Neural cell (in vitro differentiated cells): ENCODE data around the gene RABGEF1. TPM values are rescaled to one million over a fixed set of nuclear protein-coding genes. Genes with fewer than 3 reads are reported as not detected.
A peak's percentile ranks its signal among the peaks of the same experiment; 100 is the strongest.
"Not testable (repeated sequence)": the region's sequence is repeated elsewhere in the genome, so short reads cannot be mapped to it uniquely, and the experiment has no call there.

Experiments
- H2AFZ ChIP-seq: fragments of 200-600, 300-800 bp; sonication (generic), shearing (Covaris generic); 2 replicates; pipeline ENCODE4 v1.6.0; 2014; ENCODE audit warnings: low read depth, mild to moderate bottlenecking, antibody characterized with exemption, low read length, moderate library complexity
- H3F3A ChIP-seq: fragments of 200-600 bp; shearing (Covaris generic); 2 replicates; pipeline ENCODE4 v1.6.1; 2016; ENCODE audit warnings: mild to moderate bottlenecking, moderate library complexity, mixed read lengths, antibody characterized with exemption, low read length; ENCODE audit not compliant: insufficient read depth, poor library complexity, severe bottlenecking
- H3K27ac ChIP-seq: fragments of 200-600, 300-800 bp; sonication (generic), shearing (Covaris generic); 2 replicates; pipeline ENCODE4 v1.5.1; 2014; ENCODE audit warnings: mild to moderate bottlenecking, low read length, moderate library complexity
- H3K27me3 ChIP-seq: fragments of 300-800, 200-600 bp; sonication (generic), shearing (Covaris generic); 2 replicates; pipeline ENCODE4 v1.6.0; 2014; ENCODE audit warnings: mild to moderate bottlenecking, low read depth, low read length, moderate library complexity; ENCODE audit not compliant: insufficient read depth
- H3K36me3 ChIP-seq: fragments of 300-800, 200-600 bp; sonication (generic), shearing (Covaris generic); 2 replicates; pipeline ENCODE4 v1.5.1; 2014; ENCODE audit warnings: mild to moderate bottlenecking, antibody characterized with exemption, low read length, moderate library complexity; ENCODE audit not compliant: insufficient read depth
- H3K4me2 ChIP-seq: fragments of 300-800, 200-600 bp; sonication (generic), shearing (Covaris generic); 2 replicates; pipeline ENCODE4 v1.6.0; 2014; ENCODE audit warnings: mild to moderate bottlenecking, low read length
- H3K4me3 ChIP-seq: fragments of 300-800, 200-600 bp; sonication (generic), shearing (Covaris generic); 2 replicates; pipeline ENCODE4 v1.5.1; 2014; ENCODE audit warnings: mild to moderate bottlenecking, low read length, moderate library complexity
- H3K79me2 ChIP-seq: fragments of 200-600 bp; shearing (Covaris generic); replicated peaks from 2 replicates; pipeline ENCODE4 v1.6.0; 2014; ENCODE audit warnings: mild to moderate bottlenecking, low read length, moderate library complexity; ENCODE audit not compliant: insufficient read depth
- H3K9ac ChIP-seq: fragments of 300-800, 200-600 bp; sonication (generic), shearing (Covaris generic); 2 replicates; pipeline ENCODE4 v1.6.1; 2016; ENCODE audit warnings: mild to moderate bottlenecking, low read length, mixed read lengths
- H3K9me2 ChIP-seq: fragments of 200-600 bp; shearing (Covaris generic); 2 replicates; pipeline ENCODE4 v1.6.1; 2016; ENCODE audit warnings: mild to moderate bottlenecking, low read length, mixed read lengths; ENCODE audit not compliant: insufficient read depth
- H3K9me3 ChIP-seq: fragments of 200-600, 300-800 bp; sonication (generic), shearing (Covaris generic); 2 replicates; pipeline ENCODE4 v1.6.1; 2016; ENCODE audit warnings: mild to moderate bottlenecking, mixed run types, low read length, moderate library complexity, mixed read lengths
- H4K20me1 ChIP-seq: fragments of 200-600 bp; shearing (Covaris generic); 2 replicates; pipeline ENCODE4 v1.6.1; 2016; ENCODE audit warnings: mild to moderate bottlenecking, mixed run types; ENCODE audit not compliant: insufficient read depth
- EP300 ChIP-seq: fragments of 450-650 bp; conservative IDR thresholded peaks from 2 replicates; pipeline ENCODE4 v1.6.1; 2014; ENCODE audit warnings: antibody characterized with exemption, mild to moderate bottlenecking, moderate library complexity; ENCODE audit not compliant: poor library complexity, severe bottlenecking
- EZH2 ChIP-seq: fragments of 200-600, 300-800 bp; shearing (Covaris generic), sonication (generic); IDR thresholded peaks from 2 replicates; pipeline ENCODE4 v1.6.1; 2014; ENCODE audit warnings: antibody characterized with exemption, low read length, borderline replicate concordance, mild to moderate bottlenecking; ENCODE audit not compliant: insufficient read depth, poor library complexity, severe bottlenecking
- MXI1 ChIP-seq: fragments of 450-650 bp; conservative IDR thresholded peaks from 2 replicates; pipeline ENCODE4 v1.6.1; 2014; ENCODE audit warnings: antibody characterized with exemption, mild to moderate bottlenecking; ENCODE audit not compliant: poor library complexity, severe bottlenecking
- POLR2AphosphoS5 ChIP-seq: IDR thresholded peaks from 2 replicates; pipeline ENCODE4 v1.6.1; 2012
- RAD21 ChIP-seq: fragments of 450-650 bp; conservative IDR thresholded peaks from 2 replicates; pipeline ENCODE4 v1.6.1; 2014; ENCODE audit warnings: antibody characterized with exemption, mild to moderate bottlenecking, moderate library complexity
- SMC3 ChIP-seq: fragments of 450-650 bp; conservative IDR thresholded peaks from 2 replicates; pipeline ENCODE4 v1.6.1; 2014; ENCODE audit warnings: antibody characterized with exemption, mild to moderate bottlenecking, moderate library complexity; ENCODE audit not compliant: poor library complexity
- TAF1 ChIP-seq: IDR thresholded peaks from 2 replicates; pipeline ENCODE4 v1.6.1; 2012; ENCODE audit warnings: low read depth
- polyA plus RNA-seq: library from polyadenylated mRNA; depleted of rRNA; stranded (reverse); fragments of >200 nt; gene quantifications from 2 replicates; pipeline ENCODE4 v1.2.3, GENCODE V29; 2014
- TF ChIP-seq, protein P1 (sequence below): fragments of 450-650 bp; IDR thresholded peaks from 2 replicates; pipeline ENCODE4 v1.5.1; 2014; ENCODE audit warnings: antibody characterized with exemption, mild to moderate bottlenecking, moderate library complexity; ENCODE audit not compliant: poor library complexity, severe bottlenecking
- TF ChIP-seq, protein P2 (sequence below): IDR thresholded peaks from 2 replicates; pipeline ENCODE4 v1.6.1; 2012; ENCODE audit warnings: borderline replicate concordance

RABGEF1 gene
- polyA plus RNA-seq, 1 donor from 2014 or later = 34.8 TPM

DNA sequence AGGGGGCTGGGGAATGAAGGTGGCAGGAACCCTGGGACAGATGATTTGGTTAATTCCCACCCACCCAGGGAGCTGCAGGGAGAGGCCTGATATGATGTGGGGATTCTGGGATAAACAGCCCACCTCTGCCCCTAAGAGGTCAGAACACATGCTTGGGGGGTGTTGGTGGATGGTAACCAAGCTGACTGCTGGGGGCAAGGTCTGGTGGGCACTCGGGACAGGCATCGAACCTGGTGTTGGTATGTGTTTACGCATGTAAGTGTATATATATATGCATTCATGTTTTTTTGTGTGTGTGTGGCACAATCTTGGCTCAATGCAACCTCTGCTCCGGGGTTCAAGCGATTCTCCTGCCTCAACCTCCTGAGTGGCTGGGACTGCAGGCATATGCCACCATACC lies 99.8 kb downstream of the RABGEF1 start:
- Histone ChIP-seq H4K20me1 (no peaks in the 10 kb centered on the region), H3K4me2 (no peak overlapping the region), H3F3A (no peaks in the 10 kb centered on the region), H2AFZ (no peak overlapping the region), H3K27ac (no peak overlapping the region), H3K79me2 (no peaks in the 10 kb centered on the region), H3K9ac (no peak overlapping the region), H3K4me3 (no peak overlapping the region), H3K9me3 (no peaks in the 10 kb centered on the region), H3K36me3 (no peaks in the 10 kb centered on the region), H3K9me2 (no peaks in the 10 kb centered on the region), H3K27me3 (no peaks in the 10 kb centered on the region)
- TF ChIP-seq, protein P1, sequence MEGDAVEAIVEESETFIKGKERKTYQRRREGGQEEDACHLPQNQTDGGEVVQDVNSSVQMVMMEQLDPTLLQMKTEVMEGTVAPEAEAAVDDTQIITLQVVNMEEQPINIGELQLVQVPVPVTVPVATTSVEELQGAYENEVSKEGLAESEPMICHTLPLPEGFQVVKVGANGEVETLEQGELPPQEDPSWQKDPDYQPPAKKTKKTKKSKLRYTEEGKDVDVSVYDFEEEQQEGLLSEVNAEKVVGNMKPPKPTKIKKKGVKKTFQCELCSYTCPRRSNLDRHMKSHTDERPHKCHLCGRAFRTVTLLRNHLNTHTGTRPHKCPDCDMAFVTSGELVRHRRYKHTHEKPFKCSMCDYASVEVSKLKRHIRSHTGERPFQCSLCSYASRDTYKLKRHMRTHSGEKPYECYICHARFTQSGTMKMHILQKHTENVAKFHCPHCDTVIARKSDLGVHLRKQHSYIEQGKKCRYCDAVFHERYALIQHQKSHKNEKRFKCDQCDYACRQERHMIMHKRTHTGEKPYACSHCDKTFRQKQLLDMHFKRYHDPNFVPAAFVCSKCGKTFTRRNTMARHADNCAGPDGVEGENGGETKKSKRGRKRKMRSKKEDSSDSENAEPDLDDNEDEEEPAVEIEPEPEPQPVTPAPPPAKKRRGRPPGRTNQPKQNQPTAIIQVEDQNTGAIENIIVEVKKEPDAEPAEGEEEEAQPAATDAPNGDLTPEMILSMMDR = no peak
- TF ChIP-seq EP300 (no peak), SMC3 (no peak), EZH2 (no peak), POLR2AphosphoS5 (no peak), RAD21 (no peak), MXI1 (no peak), TAF1 (no peak)
- TF ChIP-seq, protein P2, sequence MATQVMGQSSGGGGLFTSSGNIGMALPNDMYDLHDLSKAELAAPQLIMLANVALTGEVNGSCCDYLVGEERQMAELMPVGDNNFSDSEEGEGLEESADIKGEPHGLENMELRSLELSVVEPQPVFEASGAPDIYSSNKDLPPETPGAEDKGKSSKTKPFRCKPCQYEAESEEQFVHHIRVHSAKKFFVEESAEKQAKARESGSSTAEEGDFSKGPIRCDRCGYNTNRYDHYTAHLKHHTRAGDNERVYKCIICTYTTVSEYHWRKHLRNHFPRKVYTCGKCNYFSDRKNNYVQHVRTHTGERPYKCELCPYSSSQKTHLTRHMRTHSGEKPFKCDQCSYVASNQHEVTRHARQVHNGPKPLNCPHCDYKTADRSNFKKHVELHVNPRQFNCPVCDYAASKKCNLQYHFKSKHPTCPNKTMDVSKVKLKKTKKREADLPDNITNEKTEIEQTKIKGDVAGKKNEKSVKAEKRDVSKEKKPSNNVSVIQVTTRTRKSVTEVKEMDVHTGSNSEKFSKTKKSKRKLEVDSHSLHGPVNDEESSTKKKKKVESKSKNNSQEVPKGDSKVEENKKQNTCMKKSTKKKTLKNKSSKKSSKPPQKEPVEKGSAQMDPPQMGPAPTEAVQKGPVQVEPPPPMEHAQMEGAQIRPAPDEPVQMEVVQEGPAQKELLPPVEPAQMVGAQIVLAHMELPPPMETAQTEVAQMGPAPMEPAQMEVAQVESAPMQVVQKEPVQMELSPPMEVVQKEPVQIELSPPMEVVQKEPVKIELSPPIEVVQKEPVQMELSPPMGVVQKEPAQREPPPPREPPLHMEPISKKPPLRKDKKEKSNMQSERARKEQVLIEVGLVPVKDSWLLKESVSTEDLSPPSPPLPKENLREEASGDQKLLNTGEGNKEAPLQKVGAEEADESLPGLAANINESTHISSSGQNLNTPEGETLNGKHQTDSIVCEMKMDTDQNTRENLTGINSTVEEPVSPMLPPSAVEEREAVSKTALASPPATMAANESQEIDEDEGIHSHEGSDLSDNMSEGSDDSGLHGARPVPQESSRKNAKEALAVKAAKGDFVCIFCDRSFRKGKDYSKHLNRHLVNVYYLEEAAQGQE = no peak

DNA sequence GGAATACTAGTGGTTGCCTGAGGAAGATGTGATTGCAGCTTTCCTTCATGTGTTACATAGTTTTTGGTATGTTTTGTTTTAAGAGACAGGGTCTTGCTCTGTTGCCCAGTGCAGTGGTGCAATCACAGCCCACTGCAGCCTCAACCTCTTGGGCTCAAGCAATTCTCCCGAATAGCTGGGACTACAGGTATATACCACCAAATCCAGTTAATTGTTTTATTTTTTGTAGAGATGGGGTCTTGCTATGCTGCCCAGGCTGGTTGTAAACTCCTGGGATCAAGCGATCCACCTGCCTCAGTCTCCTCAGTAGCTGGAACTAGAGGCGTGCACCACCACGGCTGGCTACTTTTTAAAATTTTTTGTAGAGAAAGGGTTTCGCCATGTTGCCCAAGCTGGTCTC lies 101.4 kb downstream of the RABGEF1 start:
- H3K9me2 ChIP-seq = no peaks in the 10 kb centered on the region
- H3K79me2 ChIP-seq = no peaks in the 10 kb centered on the region
- TF ChIP-seq SMC3 = no peak
- no peak for TF ChIP-seq EP300
- no peak for TF ChIP-seq MXI1
- TF ChIP-seq, protein P2 = no peak
- TF ChIP-seq TAF1 = no peak
- TF ChIP-seq RAD21 = no peak
- TF ChIP-seq, protein P1 = no peak
- no peak for TF ChIP-seq EZH2
- no peak overlapping the region for H3K9ac ChIP-seq
- H3K36me3 ChIP-seq = no peaks in the 10 kb centered on the region
- no peaks in the 10 kb centered on the region for H3K27me3 ChIP-seq
- H3K27ac ChIP-seq = no peak overlapping the region
- no peak overlapping the region for H2AFZ ChIP-seq
- H4K20me1 ChIP-seq = no peaks in the 10 kb centered on the region
- H3F3A ChIP-seq = no peaks in the 10 kb centered on the region
- H3K4me3 ChIP-seq = no peak overlapping the region
- H3K9me3 ChIP-seq = no peaks in the 10 kb centered on the region
- H3K4me2 ChIP-seq = no peak overlapping the region

DNA sequence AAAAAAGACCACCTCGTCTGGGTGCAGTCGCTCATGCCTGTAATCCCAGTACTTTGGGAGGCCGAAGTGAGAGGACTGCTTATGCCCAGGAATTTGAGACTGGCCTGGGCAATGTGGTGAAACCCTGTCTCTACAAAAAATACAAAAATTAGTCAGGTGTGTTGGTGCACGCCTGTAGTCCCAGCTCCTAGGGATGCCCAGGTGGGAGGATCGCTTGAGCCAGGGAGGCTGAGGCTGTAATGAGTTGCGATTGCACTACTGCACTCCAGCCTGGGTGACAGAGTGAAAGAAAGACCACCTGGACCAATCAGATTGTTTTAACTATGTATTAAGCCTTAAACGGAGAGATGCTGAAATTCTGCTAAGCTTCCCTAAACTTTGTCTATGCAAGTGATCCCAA lies 103.0 kb downstream of the RABGEF1 start:
- not testable (repeated sequence) for H3K4me2 ChIP-seq

More for the DNA sequence above, 103.0 kb downstream of the RABGEF1 start:
- not testable (repeated sequence) for H3K27me3 ChIP-seq, H2AFZ ChIP-seq, H3K9me3 ChIP-seq, H4K20me1 ChIP-seq, H3K9me2 ChIP-seq, H3K79me2 ChIP-seq, H3F3A ChIP-seq, H3K36me3 ChIP-seq
- Histone ChIP-seq H3K27ac (peak overlapping the region; percentile 98), H3K4me3 (peak overlapping the region; percentile 99), H3K9ac (peak overlapping the region; percentile 99)
